SK-N-SH treated with all-trans-retinoic acid at 6 μM for 48 hours (cell line): Measurements from ENCODE around the gene ZNF362.

Experiments
- ARNTL ChIP-seq: fragments of 450-650 bp; formaldehyde crosslinking; IDR thresholded peaks from 2 replicates; pipeline ENCODE4 v1.5.0; 2020; ENCODE audit warnings: low read depth, mild to moderate bottlenecking, moderate library complexity, borderline replicate concordance
- ISL1 ChIP-seq: fragments of 250-450 bp; sonication (Bioruptor Pico); IDR thresholded peaks from 2 replicates; pipeline ENCODE4 v2.1.2; 2022; ENCODE audit warnings: mild to moderate bottlenecking, moderate library complexity
- OSR1 ChIP-seq: fragments of 250-450 bp; sonication (Bioruptor Pico); IDR thresholded peaks from 2 replicates; pipeline ENCODE4 v1.8.0; 2022; ENCODE audit warnings: moderate library complexity, mild to moderate bottlenecking, inconsistent platforms
- PATZ1 ChIP-seq: fragments of 250-450 bp; sonication (Bioruptor Pico); IDR thresholded peaks from 2 replicates; pipeline ENCODE4 v1.8.0; 2020; ENCODE audit warnings: mild to moderate bottlenecking, moderate library complexity, borderline replicate concordance
- RARB ChIP-seq: fragments of 250-450 bp; sonication (Bioruptor Pico); IDR thresholded peaks from 2 replicates; pipeline ENCODE4 v1.8.0; 2021; ENCODE audit warnings: mild to moderate bottlenecking, moderate library complexity
- TCF4 ChIP-seq: fragments of 250-450 bp; sonication (Bioruptor Pico); IDR thresholded peaks from 2 replicates; pipeline ENCODE4 v1.8.0; 2021; ENCODE audit warnings: mild to moderate bottlenecking, moderate library complexity, borderline replicate concordance
- TOX ChIP-seq: fragments of 250-450 bp; sonication (Bioruptor Pico); IDR thresholded peaks from 2 replicates; pipeline ENCODE4 v1.8.0; 2021; ENCODE audit warnings: mild to moderate bottlenecking, moderate library complexity, borderline replicate concordance

GRCh38 chr1:33270808-33271465 is 14.6 kb downstream of the ZNF362 start:
- no peak for TF ChIP-seq ISL1 (CRISPR knock-in tag)
- no peak for TF ChIP-seq ARNTL
- no peak for TF ChIP-seq TOX (CRISPR knock-in tag)
- TF ChIP-seq OSR1 (CRISPR knock-in tag): no peak
- TF ChIP-seq PATZ1 (CRISPR knock-in tag): no peak
- no peak for TF ChIP-seq RARB (CRISPR knock-in tag)
- TF ChIP-seq TCF4 (CRISPR knock-in tag): no peak
